Measurements from ENCODE around the gene CYB5D1.

DNA sequence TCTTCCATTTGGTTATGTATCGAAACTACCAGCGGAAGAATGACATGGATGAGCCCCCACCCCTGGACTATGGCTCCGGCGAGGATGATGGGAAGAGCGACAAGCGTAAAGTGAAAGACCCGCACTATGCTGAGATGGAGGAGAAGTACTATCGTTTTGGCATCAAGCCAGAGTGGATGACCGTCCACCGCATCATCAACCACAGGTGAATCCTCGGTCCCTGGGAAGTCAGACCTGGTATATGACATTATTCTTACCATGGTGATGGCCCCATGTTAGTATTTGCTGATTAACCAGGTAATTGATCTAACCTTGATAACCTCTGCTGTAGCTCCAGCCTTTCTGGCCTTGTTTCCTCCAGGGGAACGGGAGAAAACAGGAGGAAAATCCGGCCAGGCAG, 39.3 kb downstream of the CYB5D1 start:
- TF ChIP-seq, protein P1, sequence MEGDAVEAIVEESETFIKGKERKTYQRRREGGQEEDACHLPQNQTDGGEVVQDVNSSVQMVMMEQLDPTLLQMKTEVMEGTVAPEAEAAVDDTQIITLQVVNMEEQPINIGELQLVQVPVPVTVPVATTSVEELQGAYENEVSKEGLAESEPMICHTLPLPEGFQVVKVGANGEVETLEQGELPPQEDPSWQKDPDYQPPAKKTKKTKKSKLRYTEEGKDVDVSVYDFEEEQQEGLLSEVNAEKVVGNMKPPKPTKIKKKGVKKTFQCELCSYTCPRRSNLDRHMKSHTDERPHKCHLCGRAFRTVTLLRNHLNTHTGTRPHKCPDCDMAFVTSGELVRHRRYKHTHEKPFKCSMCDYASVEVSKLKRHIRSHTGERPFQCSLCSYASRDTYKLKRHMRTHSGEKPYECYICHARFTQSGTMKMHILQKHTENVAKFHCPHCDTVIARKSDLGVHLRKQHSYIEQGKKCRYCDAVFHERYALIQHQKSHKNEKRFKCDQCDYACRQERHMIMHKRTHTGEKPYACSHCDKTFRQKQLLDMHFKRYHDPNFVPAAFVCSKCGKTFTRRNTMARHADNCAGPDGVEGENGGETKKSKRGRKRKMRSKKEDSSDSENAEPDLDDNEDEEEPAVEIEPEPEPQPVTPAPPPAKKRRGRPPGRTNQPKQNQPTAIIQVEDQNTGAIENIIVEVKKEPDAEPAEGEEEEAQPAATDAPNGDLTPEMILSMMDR (IDR thresholded peaks at IDR 0.05; ENCODE audit: low read depth, low read length) = no peak
- no peak for TF ChIP-seq POLR2A (IDR thresholded peaks at IDR 0.05; ENCODE audit: extremely low read depth, insufficient read length)

Measured in NB4 (cell line).